Measurements from ENCODE around the gene TMEM170A. TPM values are rescaled to one million over a fixed set of nuclear protein-coding genes. Genes with fewer than 3 reads are reported as not detected.
A peak's percentile ranks its signal among the peaks of the same experiment; 100 is the strongest.

Gene TMEM170A
- total RNA-seq (10 to 100 TPM; 44.3 to 54.2 TPM), polyA plus RNA-seq (ENCODE audit: insufficient read depth, low read depth, low replicate concordance) (42.2 TPM)
- long read RNA-seq, donor 1, full-length matches to known transcripts, result 17 of 35 reads
- long read RNA-seq, donor 1, partial matches to known transcripts, result 11 of 35 reads
- long read RNA-seq, donor 1, other reads (novel, unspliced or antisense), result 7 of 35 reads
- long read RNA-seq, donor 2, full-length matches to known transcripts, result 8 of 8 reads
- long read RNA-seq, donor 2, partial matches to known transcripts, result 0 of 8 reads
- long read RNA-seq, donor 2, other reads (novel, unspliced or antisense), result 0 of 8 reads

- Histone ChIP-seq H3K36me3 (ENCODE audit: low read depth, missing control alignments) (no peaks in the 10 kb centered on the region), H3K9me3 (no peaks in the 10 kb centered on the region), H3K27me3 (no peaks in the 10 kb centered on the region), H3K4me3 (peak within 1 kb of the TSS; percentile 93 to 97), H3K4me1 (peaks cover 9% of the 10 kb centered on the region), H3K27ac (peak within 1 kb of the TSS; percentile 91 to 94)
- no peak for TF ChIP-seq POLR2A (IDR thresholded peaks at IDR 0.05)
- TF ChIP-seq CTCF (IDR thresholded peaks at IDR 0.05), result peak; percentile 100
- peak; percentile 99 for DNase-seq
- intact Hi-C loops (cut with DNase I; ENCODE audit: low total_unique reads), result no loop called here
- WGBS, 2 donors, result 0 to 1% methylated on average over 1 to 62 of the region's 89 CpGs
Observed at GRCh38 chr16:75464122-75464918, at the start of gene TMEM170A. TMEM170A (minus strand) TSS chr16:75464689; CDS start chr16:75464600, 89 bp downstream.

- intact Hi-C loops (cut with DNase I; ENCODE audit: low total_unique reads), result no loop called here
- WGBS, 2 donors, result 51 to 61% methylated on average over 7 of the region's 7 CpGs
- Histone ChIP-seq H3K27ac (no peak overlapping the region), H3K9me3 (no peaks in the 10 kb centered on the region), H3K4me1 (no peaks in the 10 kb centered on the region), H3K36me3 (ENCODE audit: low read depth, missing control alignments) (no peaks in the 10 kb centered on the region), H3K27me3 (no peaks in the 10 kb centered on the region), H3K4me3 (no peak overlapping the region)
- DNase-seq, result no peak
- TF ChIP-seq POLR2A (IDR thresholded peaks at IDR 0.05) (no peak), CTCF (IDR thresholded peaks at IDR 0.05) (no peak)
Observed at GRCh38 chr16:75506574-75506973, 42.1 kb upstream of the TMEM170A start.

- no peak for DNase-seq
- no peak for TF ChIP-seq CTCF (IDR thresholded peaks at IDR 0.05)
- no peak for TF ChIP-seq POLR2A (IDR thresholded peaks at IDR 0.05)
- whole genome bisulfite sequencing, 2 donors, result 83 to 90% methylated on average over 3 of the region's 3 CpGs
- Histone ChIP-seq H3K4me1 (no peaks in the 10 kb centered on the region), H3K9me3 (no peaks in the 10 kb centered on the region), H3K4me3 (no peak overlapping the region), H3K36me3 (ENCODE audit: low read depth, missing control alignments) (no peaks in the 10 kb centered on the region), H3K27me3 (no peaks in the 10 kb centered on the region), H3K27ac (no peak overlapping the region)
- intact Hi-C loops (cut with DNase I; ENCODE audit: low total_unique reads), result no loop called here
Observed at GRCh38 chr16:75506107-75506506, 41.6 kb upstream of the TMEM170A start.

GRCh38 chr16:75503801-75504200 lies 39.3 kb upstream of the TMEM170A start:
- Histone ChIP-seq H3K27me3 (no peaks in the 10 kb centered on the region), H3K4me3 (no peak overlapping the region), H3K4me1 (no peaks in the 10 kb centered on the region), H3K36me3 (ENCODE audit: low read depth, missing control alignments) (no peaks in the 10 kb centered on the region), H3K9me3 (no peaks in the 10 kb centered on the region), H3K27ac (no peak overlapping the region)
- DNase-seq, result no peak
- intact Hi-C loops (cut with DNase I; ENCODE audit: low total_unique reads), result no loop called here
- TF ChIP-seq CTCF (IDR thresholded peaks at IDR 0.05) (no peak), POLR2A (IDR thresholded peaks at IDR 0.05) (no peak)
- WGBS, 2 donors, result 90 to 91% methylated on average over 1 of the region's 1 CpG
